GM18867 (cell line): Measurements from ENCODE around the gene RNH1.

Source experiments
- ATAC-seq: cut with Tn5 transposase; IDR thresholded peaks from one replicate; pipeline ENCODE4 v1.9.1; 2021; ENCODE audit warnings: mild to moderate bottlenecking, moderate library complexity; ENCODE audit not compliant: unreplicated experiment

The RNH1 gene

DNA sequence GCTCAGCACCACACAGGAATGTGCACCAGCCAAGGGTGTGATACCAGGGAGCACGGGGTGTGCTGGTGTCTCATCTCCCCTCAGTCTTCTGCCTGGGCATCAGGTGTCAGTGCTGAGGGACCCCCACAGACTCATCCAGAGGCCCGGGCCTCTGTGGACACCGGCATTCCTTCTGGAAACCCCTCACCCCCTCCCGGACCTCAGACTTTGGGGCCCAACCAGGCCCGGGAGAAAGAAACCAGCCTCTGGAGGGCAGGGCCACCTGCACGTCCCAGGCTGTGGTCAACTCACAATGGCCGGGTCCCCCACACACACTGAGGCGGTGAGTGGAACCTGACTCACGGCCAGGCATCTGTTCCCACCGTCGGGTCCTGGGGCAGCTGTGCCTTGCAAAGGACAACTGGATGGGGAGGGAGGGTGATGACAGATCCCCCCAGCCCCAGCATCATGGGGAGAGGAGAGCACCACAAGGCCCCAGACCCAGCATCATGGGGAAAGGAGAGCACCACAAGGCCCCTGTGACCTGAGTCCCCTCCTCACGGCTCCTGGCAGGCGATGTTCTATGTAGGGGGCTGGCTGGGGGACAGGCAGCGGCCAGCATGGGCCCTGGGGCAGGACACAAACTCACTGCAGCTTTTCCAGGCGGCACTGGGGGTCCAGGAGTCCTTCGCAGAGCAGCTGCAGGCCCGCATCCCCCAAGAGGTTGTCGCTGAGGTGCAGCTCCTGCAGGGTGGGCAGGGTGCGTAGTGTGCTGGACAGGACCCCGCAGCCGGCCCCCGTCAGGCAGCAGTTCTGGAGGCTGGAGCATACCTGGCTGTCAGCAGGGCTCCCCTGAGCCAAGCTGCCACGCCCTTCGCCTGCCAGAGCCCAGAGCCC lies 7.6 kb downstream of the RNH1 start:
- no peak for ATAC-seq

DNA sequence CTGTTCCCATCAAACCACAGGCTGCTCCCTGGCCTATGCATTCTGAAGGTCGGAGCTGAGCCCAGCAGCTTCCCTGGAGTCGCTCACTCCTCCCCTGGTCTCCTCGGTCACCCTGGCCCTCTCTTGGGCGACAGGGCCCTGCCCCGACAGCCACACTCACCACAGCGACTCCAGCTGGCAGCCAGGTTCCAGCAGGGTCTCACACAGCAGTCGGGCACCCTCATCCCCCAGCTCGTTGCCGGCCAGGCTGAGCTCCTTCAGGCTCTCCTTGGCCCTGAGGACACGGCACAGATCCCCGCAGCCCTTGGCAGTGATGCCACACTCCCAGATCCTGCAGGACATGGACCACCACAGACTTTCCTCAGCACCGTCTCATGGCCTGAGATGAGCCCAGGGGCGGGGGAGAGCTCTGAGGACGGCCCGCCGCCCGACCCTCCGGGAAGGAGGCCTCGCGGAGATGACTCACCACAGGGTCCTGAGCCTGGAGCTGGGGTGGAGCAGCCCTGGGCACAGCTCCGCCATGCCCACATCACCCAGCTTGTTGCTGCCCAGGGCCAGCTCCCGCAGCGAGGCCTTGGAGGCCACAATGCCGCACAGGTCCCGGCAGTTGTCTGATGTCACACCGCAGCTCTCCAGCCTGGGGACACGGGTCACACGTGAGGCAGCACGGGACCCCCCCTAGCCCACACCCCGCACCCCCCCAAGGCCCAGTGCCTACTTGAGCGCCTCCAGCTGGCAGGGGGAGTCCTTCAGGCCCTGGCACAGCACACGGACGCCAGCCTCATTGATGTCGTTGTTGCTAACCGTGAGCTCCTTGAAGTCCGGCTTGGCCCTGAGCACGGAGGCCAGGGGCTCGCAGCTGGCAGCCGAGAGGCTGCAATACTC lies 8.5 kb downstream of the RNH1 start:
- no peak for ATAC-seq

DNA sequence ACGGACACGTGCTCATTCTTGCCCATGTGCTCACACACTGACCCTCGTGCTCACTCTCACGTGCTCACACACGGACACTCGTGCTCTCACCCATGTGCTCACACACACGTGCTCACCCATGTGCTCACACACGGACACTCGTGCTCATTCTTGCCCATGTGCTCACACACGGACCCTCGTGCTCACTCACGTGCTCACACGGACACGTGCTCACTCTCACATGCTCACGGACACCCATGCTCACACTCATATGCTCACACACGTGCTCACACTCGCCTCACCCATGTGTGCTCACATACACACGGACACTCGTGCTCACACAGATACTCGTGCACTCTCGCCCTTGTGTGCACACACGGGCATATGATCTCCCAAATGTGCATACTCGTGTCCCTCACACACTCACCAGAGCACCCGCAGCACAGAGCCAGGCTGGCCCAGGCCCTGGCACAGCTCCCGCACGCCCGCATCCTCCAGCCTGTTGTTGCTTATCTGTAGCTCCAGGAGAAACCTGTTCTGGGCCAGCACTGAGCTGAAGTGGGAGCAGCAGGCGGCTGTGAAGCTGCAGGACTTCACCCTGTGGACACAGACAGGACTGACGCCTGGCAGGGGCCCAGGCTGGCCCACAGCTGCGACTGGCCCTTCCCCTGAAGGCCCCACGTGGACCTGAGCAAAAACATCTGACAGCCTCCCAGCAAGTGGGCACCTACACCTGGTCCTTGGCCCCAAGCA lies 9.3 kb downstream of the RNH1 start:
- ATAC-seq, result no peak

DNA sequence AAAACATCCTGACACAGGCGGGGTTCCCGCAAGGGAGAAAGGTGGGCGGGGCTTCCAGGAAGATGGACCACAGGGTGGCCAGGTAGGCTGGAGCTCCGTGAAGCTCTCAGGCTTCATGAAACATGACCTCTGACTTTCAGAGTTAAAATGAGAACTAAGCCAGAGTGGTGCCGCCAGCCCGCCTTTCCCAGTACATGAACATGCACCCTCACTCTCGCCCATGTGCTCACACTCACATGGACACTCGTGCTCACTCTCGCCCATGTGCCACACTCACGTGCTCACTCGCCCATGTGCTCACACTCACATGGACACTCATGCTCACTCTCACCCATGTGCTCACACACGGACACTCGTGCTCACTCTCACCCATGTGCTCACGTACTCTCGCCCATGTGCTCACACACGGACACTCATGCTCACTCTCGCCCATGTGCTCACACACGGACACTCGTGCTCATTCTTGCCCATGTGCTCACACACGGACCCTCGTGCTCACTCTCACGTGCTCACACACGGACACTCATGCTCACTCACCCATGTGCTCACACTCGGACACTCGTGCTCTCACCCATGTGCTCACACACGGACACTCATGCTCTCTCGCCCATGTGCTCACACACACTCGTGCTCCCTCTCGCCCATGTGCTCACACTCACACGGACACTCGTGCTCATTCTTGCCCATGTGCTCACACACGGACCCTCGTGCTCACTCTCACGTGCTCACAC lies 10.0 kb downstream of the RNH1 start:
- no peak for ATAC-seq

DNA sequence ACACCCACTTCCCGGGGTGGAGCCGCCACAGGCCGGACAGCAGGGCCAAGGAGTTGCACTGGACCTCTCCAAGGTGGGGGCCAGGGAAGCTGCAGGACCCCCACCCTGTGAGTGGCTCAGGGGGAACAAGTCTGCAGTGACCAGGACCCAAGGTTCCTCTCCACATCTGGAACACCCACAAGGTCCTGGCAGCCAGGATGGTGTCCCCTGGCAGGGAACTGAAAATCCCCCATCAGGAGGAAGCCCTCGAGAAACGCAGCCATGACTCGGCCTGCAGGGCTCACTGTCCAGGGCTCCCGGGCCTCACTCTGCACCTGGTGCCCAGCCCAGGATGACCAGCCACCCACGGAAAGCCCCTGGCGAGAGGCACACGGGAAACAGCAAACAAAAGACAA lies 11.5 kb downstream of the RNH1 start:
- ATAC-seq, result no peak

DNA sequence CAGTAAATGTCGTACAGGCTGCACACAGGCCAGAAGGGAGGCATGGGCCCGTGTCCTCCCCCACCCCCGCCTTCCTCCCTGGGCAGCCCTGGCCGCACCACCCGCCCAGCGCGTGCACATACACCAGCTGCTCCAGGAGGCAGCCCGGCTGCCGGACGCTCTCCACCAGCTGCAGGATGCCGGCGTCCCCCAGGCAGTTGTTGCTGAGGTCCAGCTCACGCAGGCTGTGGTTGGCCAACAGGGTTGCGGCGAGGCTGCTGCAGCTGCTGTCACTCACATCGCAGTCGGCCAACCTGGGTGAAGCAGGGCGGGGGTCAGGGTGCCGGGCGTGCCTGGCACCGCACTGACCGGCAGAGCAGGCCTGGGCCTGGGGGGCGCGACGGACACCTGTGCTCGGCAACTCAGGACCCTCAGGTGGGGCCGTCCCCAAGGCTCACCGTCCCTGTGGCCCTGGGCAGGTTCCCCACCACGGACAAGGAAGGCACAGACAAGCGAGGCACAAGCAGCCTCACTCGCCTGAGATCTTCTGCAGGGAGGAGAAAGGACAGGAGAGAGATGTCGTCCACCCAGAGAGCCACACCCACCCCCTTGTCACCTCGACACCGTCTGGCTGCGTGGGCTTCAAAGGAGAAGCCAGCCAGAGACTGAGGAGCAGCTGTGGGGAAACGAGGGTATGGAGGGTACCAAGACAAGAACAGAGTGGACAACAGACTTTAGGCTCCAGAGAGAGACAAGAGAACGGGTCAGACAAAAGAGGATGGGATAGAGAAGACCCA lies 12.1 kb downstream of the RNH1 start:
- ATAC-seq, result no peak

DNA sequence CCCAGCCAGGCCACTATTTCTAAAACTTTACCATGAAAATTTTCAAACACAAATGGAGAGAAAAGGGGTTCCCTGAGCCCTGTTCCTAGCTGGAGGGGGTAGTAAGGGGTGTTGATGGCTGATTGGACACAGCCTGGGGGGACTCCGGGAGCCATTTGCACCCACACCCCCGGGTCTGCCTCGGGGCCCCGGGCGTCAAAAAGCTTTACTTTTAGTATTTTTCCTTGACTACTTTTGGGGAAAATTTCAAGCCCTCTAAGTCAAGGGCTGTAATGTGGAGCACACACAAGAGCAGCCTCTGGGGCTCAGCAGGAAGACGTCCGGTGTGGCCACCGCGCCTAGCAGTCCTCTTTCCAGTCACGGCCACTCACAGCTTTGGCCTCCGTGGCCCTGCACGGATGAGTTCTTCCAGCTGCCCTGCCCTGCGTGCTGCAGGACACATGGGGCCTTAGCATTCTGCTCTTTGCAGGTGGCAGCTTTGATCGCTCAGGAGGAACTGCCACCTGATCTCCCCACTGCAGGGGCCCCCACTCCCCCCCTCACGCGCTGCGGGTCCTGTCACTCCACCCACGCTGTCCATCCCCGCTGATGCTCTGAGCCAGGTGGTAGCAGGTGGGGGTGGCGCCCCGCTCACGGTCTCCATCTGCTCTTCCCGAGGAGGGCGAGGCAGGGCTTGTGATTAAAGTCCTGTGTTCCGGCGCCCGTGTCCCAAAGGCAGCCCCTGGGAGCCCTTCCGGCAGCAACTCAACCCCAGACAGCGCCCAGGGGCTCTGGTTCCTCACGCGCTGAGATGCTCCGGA lies 14.4 kb downstream of the RNH1 start:
- ATAC-seq, result no peak

DNA sequence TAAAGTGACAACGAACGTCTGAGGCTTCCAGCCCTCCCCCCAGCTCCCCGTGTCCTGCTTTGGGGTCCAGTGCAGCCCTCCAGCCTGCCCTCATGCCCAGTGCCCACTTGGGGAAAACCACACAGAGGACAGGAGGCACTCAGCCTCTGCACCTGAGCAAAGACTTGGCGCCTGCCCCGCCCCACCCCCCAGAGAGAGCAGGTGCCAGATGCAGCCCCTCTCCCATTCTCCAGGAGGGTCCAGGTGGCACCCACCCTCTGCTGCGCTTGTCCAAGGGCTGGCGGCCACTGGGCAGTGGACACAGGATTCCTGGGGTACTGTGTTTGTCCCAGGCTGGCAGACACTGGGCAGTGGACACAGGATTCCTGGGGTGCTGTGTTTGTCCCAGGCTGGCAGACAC lies 15.7 kb downstream of the RNH1 start:
- no peak for ATAC-seq

DNA sequence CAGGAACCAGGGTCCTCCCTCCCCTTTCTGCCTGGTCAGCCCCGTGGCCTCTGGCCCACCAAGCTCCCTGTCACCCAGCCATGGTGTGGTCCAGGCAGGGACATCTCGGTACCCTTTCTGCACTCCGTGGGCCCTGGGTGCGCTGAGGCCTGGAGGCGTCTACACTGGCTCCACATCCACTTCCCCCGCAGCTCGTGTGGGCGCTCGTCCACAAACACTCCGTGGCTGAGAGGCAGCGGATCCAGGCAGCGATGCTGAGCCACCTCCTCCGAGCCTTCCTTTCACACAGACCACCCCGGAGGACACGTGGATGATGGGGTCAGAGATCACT lies 16.1 kb downstream of the RNH1 start:
- no peak for ATAC-seq

DNA sequence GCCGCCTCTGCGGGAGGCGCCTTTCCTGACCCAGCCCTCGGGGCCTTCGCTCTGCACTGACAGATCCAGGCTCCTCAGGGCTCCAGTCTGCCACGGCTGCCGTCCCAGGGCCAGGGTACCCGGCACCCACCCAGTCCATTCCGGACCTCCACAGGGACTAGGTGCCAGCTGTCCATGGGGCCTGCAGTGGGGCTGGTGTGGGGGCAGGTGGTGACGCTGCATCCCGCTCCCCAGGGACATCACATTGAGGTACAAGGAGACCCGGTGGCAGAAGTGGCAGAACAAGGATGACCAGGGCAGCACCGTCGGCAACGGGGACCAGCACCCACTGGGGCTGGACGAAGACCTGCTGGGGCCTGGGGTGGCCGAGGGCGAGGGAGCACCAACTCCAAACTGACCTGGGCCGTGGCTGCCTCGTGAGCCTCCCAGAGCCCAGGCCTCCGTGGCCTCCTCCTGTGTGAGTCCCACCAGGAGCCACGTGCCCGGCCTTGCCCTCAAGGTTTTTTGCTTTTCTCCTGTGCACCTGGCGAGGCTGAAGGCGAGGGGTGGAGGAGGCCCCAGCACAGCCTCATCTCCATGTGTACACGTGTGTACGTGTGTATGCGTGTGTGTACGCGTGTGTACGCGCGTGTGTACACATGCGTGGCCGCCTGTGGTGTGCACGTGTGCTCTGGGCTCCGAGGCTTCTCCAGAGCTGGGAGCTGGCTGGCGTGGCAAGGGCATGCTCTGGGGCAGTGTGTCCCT lies 16.7 kb downstream of the RNH1 start:
- no peak for ATAC-seq

DNA sequence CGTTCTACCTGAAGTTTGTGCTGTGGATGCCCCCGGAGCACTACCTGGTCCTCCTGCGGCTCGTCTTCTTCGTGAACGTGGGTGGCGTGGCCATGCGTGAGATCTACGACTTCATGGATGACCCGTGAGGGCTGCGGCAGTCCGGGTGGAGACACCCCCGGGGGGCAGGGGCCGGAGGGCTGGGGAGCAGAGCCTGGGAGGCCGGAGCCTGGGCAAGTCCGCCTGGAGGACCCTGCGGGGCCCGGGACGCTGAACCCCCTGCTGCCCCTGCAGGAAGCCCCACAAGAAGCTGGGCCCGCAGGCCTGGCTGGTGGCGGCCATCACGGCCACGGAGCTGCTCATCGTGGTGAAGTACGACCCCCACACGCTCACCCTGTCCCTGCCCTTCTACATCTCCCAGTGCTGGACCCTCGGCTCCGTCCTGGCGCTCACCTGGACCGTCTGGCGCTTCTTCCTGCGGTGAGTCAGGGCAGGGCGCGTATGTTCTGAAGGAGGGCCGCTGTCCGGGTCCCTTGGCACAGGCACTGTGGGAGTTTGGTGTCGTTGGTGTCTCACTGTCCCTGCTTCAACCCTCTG lies 17.3 kb downstream of the RNH1 start:
- no peak for ATAC-seq

DNA sequence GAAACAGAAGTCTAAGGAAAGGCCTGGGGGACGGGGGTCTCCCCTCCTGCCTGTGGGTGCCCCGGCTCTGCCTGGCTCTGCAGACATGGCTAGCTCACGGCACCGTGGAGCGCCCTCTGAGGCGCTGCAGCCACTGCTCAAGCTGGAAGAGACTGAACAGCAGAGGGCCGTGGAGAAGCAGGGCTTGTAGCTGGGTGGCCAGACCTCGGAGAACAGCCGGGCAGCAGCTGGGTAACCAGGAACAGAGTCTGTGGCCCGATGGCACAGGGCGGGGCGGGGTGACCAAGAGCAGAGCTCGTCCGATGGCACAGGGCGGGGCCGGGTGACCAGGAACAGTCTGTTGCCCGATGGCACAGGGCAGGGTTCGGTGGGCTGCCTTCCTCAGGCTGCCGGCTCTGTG lies 18.1 kb downstream of the RNH1 start:
- ATAC-seq, result no peak

DNA sequence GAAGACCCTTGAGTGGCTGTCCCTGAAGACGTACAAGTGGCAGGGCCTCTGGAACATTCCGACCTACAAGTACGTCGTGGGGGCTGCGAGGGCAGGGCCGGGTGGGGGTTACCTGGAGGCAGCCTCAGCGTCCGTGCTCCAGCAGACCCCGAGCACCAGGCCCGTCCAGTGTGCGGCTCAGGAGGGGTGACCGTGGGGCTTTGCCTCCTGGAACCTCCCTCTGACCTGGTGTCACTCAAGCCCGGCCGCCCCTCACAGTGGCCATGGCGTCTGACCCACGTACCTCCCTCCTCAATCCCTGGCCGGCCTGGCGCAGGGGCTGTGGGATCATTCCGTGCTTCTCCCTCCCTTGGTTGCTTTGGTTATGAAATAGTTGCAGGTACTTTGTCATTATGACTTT lies 18.5 kb downstream of the RNH1 start:
- no peak for ATAC-seq

DNA sequence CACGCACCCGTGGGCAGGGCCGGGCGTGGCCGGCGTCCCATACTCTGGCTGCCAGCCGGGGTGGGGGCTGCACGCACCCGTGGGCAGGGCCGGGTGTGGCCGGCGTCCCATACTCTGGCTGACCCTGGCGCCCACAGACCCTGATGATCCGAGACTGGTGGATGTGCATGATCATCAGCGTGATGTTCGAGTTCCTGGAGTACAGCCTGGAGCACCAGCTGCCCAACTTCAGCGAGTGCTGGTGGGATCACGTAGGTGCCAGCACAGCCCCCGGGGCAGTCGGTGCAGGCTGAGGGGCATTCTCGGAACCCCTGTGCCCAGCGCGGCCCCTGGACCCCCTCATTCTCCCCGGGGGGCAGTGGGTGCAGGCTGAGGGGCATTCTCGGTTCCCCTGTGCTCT lies 19.0 kb downstream of the RNH1 start:
- no peak for ATAC-seq

DNA sequence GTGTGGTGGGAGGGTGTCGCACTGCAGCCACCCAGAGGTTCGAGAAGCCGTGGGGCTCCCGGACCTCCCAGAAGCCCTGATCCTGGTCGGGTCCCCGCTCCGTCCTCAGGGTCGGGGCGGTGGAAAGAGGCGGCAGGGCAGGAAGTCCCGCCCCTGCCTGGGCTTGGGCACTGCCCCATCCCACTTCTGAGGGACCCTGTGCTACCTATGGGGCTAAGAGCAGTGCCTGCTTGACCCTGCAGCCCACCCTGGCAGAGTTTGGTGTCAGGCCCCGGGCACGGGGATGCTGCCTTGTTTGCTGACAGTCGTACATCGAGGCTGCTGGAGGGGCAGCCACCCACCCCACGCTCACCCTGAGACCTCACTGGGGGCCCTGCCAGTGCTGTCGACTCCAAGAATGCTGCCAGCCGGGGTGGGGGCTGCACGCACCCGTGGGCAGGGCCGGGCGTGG lies 19.4 kb downstream of the RNH1 start:
- no peak for ATAC-seq

DNA sequence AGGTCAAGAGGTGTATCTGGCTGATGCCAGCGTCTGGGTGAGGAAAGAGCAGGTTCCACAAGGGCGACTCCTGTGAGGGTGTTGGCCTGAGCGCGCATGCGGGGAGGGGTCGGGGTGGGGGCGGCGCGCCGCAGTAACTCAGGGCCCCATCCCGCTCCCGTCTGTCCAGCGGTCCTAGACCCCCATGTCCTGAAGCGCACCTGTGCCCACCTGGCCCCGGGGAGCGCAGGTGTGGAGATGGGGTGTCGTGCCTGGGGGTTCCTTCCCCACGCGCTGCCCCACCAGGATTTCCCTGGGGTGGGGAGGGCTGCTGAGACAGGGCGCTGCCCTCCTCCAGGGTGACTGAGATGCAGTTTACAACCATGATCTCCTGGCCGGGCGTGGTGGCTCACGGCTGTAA lies 20.9 kb downstream of the RNH1 start:
- no peak for ATAC-seq

DNA sequence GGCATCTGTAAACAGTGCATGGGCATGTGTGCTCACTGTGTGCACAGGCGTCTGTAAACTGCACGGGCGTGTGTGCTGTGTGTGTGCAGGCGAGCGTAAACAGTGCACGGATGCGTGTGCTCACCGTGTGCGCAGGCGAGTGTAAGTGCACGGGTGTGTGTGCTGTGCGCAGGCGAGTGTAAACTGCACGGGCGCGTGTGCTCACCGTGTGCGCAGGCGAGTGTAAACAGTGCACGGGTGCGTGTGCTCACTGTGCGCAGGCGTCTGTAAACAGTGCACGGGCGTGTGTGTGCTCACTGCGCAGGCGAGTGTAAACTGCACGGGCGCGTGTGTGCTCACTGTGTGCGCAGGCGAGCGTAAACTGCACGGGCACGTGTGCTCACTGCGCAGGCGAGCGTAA lies 22.4 kb downstream of the RNH1 start:
- ATAC-seq, result no peak

DNA sequence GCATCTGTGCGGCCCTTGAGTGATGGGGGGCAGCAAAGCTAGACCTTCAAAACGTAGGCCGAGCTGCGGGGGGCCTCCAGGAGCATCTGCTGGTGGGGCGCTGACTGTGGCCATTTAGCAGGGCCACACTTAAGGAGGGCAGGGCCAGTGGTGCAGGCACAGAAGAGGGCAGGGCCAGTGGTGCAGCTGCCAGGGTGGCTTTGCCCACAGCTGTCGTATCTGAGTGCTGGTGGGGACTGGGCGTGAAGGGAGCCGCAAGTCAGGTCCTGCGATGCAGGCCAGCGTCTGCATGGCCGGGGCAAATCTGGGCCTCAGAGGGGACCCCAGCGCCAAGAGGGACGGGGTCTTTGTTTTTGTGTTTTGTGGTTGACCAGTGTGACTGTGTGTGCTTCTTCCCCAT lies 27.7 kb downstream of the RNH1 start:
- no peak for ATAC-seq
